Measurements from ENCODE around the gene SMIM9.

- TF ChIP-seq CTCF (IDR thresholded peaks at IDR 0.05): no peak
- TF ChIP-seq EZH2phosphoT487 (IDR thresholded peaks at IDR 0.05): peak; percentile 56
- peak; percentile 76 for TF ChIP-seq EZH2 (IDR thresholded peaks at IDR 0.05)
These were observed 29.3 kb downstream of the SMIM9 start, which contains the start of gene MPP1 for GRCh38 chrX:154804957-154805695.
